GM23338 (cell line): ENCODE measurements around the gene MIER1.

ENCODE experiments used
- CREB1 ChIP-seq: fragments of 250-450 bp; sonication (Bioruptor Pico); IDR thresholded peaks from 2 replicates; pipeline ENCODE4 v1.5.0; 2020; ENCODE audit warnings: low read depth, mild to moderate bottlenecking, moderate library complexity
- CTCF ChIP-seq, 2 experiments: fragments of 200-600 bp in 1 of 2; sonication (generic) in 1 of 2; conservative IDR thresholded peaks; 2 replicates each; pipeline versions ENCODE4 v1.5.1 to v1.6.1; 2016 to 2017; ENCODE audit warnings: antibody characterized with exemption in 2 of 2, low read depth in 2 of 2, mild to moderate bottlenecking in 2 of 2, moderate library complexity in 1 of 2
- EZH2 ChIP-seq: fragments of 200-600 bp; sonication (generic); IDR thresholded peaks from one replicate; pipeline ENCODE4 v1.8.0; 2017; ENCODE audit warnings: antibody characterized with exemption, mild to moderate bottlenecking, low read depth; ENCODE audit not compliant: unreplicated experiment
- EZH2phosphoT487 ChIP-seq: fragments of 200-600 bp; sonication (generic); IDR thresholded peaks from one replicate; pipeline ENCODE4 v1.8.1; 2018; ENCODE audit warnings: antibody characterized with exemption; ENCODE audit not compliant: unreplicated experiment
- NANOG ChIP-seq: IDR thresholded peaks from 2 replicates; pipeline ENCODE4 v1.6.1; 2016; ENCODE audit warnings: antibody characterized with exemption, borderline replicate concordance
- POLR2AphosphoS5 ChIP-seq: IDR thresholded peaks from 2 replicates; pipeline ENCODE4 v1.6.1; 2016; ENCODE audit warnings: antibody characterized with exemption, low read depth
- ZNF331 ChIP-seq: fragments of 250-450 bp; sonication (Bioruptor Pico); IDR thresholded peaks from 2 replicates; pipeline ENCODE4 v1.5.0; 2020; ENCODE audit warnings: low read depth, mild to moderate bottlenecking, moderate library complexity
- TF ChIP-seq, protein P1 (sequence below): fragments of 250-450 bp; sonication (Bioruptor Pico); IDR thresholded peaks from 2 replicates; pipeline ENCODE4 v1.5.0; 2020; ENCODE audit warnings: mild to moderate bottlenecking, moderate library complexity
- TF ChIP-seq, protein P2 (sequence below): IDR thresholded peaks from one replicate; pipeline ENCODE4 v1.6.1; 2018; ENCODE audit warnings: antibody characterized with exemption; ENCODE audit not compliant: unreplicated experiment

DNA sequence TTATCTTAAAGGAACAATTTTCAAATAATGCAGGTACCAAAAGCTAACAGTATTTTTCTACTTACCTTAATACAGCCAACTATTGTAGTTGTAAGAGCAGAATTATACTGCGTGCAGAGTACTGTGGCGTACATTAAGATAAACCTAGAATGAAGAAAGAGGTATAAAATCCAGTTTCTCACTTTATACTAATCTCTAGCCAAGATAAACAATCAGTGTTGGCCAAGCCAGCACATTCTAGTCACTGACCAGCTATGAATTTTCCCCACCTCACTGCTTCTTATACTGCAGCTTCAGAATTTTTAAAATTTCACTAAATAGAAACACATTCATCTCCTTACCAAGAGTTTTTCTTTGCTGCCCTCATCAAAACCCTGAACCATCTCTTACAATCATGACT is 95.5 kb downstream of the MIER1 start:
- TF ChIP-seq CTCF (conservative IDR thresholded peaks at IDR 0.05; ENCODE audit: low read depth in 2 of 2): no peak
- TF ChIP-seq, protein P1, sequence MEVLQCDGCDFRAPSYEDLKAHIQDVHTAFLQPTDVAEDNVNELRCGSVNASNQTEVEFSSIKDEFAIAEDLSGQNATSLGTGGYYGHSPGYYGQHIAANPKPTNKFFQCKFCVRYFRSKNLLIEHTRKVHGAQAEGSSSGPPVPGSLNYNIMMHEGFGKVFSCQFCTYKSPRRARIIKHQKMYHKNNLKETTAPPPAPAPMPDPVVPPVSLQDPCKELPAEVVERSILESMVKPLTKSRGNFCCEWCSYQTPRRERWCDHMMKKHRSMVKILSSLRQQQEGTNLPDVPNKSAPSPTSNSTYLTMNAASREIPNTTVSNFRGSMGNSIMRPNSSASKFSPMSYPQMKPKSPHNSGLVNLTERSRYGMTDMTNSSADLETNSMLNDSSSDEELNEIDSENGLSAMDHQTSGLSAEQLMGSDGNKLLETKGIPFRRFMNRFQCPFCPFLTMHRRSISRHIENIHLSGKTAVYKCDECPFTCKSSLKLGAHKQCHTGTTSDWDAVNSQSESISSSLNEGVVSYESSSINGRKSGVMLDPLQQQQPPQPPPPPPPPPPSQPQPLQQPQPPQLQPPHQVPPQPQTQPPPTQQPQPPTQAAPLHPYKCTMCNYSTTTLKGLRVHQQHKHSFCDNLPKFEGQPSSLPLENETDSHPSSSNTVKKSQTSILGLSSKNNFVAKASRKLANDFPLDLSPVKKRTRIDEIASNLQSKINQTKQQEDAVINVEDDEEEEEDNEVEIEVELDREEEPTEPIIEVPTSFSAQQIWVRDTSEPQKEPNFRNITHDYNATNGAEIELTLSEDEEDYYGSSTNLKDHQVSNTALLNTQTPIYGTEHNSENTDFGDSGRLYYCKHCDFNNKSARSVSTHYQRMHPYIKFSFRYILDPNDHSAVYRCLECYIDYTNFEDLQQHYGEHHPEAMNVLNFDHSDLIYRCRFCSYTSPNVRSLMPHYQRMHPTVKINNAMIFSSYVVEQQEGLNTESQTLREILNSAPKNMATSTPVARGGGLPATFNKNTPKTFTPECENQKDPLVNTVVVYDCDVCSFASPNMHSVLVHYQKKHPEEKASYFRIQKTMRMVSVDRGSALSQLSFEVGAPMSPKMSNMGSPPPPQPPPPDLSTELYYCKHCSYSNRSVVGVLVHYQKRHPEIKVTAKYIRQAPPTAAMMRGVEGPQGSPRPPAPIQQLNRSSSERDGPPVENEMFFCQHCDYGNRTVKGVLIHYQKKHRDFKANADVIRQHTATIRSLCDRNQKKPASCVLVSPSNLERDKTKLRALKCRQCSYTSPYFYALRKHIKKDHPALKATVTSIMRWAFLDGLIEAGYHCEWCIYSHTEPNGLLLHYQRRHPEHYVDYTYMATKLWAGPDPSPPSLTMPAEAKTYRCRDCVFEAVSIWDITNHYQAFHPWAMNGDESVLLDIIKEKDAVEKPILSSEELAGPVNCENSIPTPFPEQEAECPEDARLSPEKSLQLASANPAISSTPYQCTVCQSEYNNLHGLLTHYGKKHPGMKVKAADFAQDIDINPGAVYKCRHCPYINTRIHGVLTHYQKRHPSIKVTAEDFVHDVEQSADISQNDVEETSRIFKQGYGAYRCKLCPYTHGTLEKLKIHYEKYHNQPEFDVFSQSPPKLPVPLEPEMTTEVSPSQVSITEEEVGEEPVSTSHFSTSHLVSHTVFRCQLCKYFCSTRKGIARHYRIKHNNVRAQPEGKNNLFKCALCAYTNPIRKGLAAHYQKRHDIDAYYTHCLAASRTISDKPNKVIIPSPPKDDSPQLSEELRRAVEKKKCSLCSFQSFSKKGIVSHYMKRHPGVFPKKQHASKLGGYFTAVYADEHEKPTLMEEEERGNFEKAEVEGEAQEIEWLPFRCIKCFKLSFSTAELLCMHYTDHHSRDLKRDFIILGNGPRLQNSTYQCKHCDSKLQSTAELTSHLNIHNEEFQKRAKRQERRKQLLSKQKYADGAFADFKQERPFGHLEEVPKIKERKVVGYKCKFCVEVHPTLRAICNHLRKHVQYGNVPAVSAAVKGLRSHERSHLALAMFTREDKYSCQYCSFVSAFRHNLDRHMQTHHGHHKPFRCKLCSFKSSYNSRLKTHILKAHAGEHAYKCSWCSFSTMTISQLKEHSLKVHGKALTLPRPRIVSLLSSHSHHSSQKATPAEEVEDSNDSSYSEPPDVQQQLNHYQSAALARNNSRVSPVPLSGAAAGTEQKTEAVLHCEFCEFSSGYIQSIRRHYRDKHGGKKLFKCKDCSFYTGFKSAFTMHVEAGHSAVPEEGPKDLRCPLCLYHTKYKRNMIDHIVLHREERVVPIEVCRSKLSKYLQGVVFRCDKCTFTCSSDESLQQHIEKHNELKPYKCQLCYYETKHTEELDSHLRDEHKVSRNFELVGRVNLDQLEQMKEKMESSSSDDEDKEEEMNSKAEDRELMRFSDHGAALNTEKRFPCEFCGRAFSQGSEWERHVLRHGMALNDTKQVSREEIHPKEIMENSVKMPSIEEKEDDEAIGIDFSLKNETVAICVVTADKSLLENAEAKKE: no peak
- no peak for TF ChIP-seq EZH2
- no peak for TF ChIP-seq POLR2AphosphoS5
- TF ChIP-seq ZNF331: no peak
- TF ChIP-seq, protein P2, sequence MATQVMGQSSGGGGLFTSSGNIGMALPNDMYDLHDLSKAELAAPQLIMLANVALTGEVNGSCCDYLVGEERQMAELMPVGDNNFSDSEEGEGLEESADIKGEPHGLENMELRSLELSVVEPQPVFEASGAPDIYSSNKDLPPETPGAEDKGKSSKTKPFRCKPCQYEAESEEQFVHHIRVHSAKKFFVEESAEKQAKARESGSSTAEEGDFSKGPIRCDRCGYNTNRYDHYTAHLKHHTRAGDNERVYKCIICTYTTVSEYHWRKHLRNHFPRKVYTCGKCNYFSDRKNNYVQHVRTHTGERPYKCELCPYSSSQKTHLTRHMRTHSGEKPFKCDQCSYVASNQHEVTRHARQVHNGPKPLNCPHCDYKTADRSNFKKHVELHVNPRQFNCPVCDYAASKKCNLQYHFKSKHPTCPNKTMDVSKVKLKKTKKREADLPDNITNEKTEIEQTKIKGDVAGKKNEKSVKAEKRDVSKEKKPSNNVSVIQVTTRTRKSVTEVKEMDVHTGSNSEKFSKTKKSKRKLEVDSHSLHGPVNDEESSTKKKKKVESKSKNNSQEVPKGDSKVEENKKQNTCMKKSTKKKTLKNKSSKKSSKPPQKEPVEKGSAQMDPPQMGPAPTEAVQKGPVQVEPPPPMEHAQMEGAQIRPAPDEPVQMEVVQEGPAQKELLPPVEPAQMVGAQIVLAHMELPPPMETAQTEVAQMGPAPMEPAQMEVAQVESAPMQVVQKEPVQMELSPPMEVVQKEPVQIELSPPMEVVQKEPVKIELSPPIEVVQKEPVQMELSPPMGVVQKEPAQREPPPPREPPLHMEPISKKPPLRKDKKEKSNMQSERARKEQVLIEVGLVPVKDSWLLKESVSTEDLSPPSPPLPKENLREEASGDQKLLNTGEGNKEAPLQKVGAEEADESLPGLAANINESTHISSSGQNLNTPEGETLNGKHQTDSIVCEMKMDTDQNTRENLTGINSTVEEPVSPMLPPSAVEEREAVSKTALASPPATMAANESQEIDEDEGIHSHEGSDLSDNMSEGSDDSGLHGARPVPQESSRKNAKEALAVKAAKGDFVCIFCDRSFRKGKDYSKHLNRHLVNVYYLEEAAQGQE: no peak
- TF ChIP-seq EZH2phosphoT487: no peak
- no peak for TF ChIP-seq NANOG
- no peak for TF ChIP-seq CREB1 (CRISPR knock-in tag)
